Tibial nerve (tissue), 3 donors: ENCODE data around the gene PCMT1.

Source experiments
- POLR2A ChIP-seq, 2 donors: fragments of 450-650 bp; IDR thresholded peaks; one replicate each; pipeline ENCODE4 v1.6.1; 2017; ENCODE audit warnings: antibody characterized with exemption in 2 of 2, mild to moderate bottlenecking in 2 of 2, moderate library complexity in 2 of 2
- TF ChIP-seq, protein P1 (sequence below), 5 experiments: fragments of 200-600 bp in 3 of 5; fragments of 450-650 bp in 2 of 5; sonication (generic) in 3 of 5; IDR thresholded peaks; one replicate each; pipeline ENCODE4 v1.5.1; 2016 to 2019; ENCODE audit warnings: antibody characterized with exemption in 5 of 5, mild to moderate bottlenecking in 3 of 5, moderate library complexity in 2 of 5

DNA sequence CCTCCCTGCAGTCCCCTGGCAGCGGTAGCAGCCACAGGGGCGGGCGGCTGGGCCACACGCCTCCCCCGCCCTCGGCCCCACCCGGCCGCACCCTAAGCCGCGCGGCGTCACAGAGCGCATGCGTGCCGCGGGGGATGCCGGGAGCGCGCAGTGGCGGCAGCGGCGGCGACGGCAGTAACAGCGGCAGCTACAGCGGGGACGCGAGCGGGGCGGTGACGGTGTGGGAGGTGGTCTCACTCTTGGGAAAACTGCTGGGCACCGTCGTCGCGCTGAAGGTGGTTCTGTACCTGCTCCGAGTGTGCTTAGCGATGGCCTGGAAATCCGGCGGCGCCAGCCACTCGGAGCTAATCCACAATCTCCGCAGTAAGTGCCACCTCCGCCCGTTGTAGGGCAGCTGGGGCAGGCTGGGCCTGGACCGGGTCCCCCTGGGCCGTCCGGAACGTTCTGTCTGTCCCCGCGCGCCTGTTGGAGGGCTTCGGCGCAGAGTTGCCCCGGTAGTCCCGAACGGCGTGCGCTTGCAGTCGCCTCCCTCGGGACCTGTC, at the start of gene PCMT1:
- peak; percentile 33 to 75 for TF ChIP-seq POLR2A (IDR thresholded peaks at IDR 0.05)
- TF ChIP-seq, protein P1, sequence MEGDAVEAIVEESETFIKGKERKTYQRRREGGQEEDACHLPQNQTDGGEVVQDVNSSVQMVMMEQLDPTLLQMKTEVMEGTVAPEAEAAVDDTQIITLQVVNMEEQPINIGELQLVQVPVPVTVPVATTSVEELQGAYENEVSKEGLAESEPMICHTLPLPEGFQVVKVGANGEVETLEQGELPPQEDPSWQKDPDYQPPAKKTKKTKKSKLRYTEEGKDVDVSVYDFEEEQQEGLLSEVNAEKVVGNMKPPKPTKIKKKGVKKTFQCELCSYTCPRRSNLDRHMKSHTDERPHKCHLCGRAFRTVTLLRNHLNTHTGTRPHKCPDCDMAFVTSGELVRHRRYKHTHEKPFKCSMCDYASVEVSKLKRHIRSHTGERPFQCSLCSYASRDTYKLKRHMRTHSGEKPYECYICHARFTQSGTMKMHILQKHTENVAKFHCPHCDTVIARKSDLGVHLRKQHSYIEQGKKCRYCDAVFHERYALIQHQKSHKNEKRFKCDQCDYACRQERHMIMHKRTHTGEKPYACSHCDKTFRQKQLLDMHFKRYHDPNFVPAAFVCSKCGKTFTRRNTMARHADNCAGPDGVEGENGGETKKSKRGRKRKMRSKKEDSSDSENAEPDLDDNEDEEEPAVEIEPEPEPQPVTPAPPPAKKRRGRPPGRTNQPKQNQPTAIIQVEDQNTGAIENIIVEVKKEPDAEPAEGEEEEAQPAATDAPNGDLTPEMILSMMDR (IDR thresholded peaks at IDR 0.05) = peak in 1 of 5 experiments; percentile 32
